HG03159 (cell line): ENCODE data around the gene ABITRAM.
A peak's percentile ranks its signal among the peaks of the same experiment; 100 is the strongest.
"Not testable (repeated sequence)": the region's sequence is repeated elsewhere in the genome, so short reads cannot be mapped to it uniquely, and the experiment has no call there.

ENCODE experiments used
- ATAC-seq: cut with Tn5 transposase; IDR thresholded peaks from one replicate; pipeline ENCODE4 v1.9.1; 2021; ENCODE audit warnings: mild to moderate bottlenecking, moderate library complexity; ENCODE audit not compliant: unreplicated experiment

The ABITRAM gene

GRCh38 chr9:108924466-108924865, 9.7 kb upstream of the ABITRAM start:
- ATAC-seq = no peak

DNA sequence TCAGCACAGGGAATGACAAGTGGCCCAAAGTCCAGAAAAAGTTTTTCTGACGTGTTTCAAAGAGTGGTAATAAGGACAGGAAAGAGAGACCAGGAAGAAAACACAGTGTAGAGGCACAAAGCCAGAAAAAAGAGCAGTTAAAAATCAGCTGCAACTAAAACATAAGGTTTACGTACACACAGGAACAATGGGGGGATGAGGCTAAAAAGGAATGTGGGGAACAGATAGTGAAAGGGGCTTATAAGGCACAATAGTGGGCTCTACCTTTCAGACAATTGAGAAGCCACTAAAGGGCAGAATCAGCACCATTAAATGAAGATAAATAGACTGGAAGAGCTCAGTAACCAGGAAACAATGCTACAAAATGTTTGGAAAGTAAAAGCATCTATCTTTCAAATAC, 5.8 kb upstream of the ABITRAM start:
- no peak for ATAC-seq

DNA sequence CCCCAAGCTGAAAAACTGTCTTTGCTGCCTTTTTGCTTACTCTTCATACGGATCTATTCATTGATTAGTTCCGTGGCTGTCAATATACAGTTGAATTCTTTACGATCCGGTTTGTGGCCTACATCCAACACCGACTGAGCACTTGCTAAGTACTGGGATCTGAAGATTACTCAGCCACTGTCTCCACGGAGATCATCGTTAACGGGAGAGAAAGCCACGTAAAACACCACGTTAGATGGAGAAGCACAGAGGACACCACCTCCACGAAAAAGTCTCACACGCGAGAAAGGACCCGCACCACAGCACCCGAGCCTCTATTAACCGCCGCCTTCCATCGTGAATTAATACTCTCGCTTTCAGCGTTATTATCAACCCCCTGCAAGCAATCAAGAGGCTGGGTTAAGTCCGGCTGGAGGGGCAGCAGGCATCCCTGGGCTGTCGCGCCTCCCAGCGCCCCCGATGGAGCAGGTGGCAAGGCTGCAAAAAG, 926 bp upstream of the ABITRAM start:
- peak; percentile 28 for ATAC-seq

DNA sequence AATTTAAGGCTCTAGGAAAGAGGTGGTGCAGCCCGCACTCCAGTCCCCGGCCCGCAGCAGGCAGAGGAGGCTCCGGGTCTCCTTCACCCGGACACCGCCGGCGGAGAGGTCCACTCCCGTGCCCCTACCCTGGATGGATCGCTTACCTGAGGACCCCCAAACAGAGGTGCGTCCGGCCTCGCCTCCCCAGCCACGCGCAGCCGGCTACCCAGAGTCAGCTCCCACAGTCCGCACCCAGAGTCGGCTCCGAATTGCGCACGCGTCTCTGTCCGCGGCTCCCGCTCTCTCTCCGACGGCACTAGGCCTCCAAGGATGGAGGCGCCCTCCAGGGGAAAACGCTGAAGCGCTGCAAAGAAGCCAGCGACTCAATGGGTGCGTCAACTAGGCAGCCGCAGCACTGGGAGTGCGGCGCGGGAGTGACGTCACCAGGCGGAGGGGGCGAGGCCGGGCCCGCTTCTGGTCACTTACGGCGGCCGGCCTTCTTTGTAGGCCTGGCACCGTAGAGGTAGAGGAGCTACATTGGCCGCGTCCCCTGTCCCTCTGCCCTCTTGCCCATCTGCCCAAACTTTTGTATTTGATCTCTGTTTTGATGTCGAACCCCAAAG, 380 bp upstream of the ABITRAM start, which contains the start of gene ELP1:
TSS of gene ELP1 (minus strand) at position 407 of the 605 bp plus-strand sequence. CDS start 2,978 bp downstream, outside the sequence.
- peak; percentile 91 for ATAC-seq

- no peak for ATAC-seq
Measured at GRCh38 chr9:108937561-108938305, 3.5 kb downstream of the ABITRAM start.

DNA sequence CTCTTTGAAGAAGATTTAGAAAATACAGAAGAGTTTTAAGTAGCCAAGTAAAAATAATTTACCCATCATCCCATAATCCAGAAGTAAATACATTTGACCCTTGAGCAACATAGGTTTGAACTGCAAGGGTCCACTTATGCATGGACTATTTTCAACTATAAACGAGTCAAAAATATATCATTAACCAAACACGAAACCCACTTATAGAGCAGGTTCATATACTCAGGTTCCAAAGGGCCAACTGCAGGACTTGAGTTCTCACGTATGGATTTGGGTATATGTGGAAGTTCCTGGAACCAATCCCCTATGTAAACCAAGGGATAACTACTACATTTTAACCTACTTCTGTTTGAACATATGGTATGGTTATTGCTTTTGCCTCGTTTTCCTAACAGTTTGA, 5.8 kb downstream of the ABITRAM start:
- no peak for ATAC-seq

DNA sequence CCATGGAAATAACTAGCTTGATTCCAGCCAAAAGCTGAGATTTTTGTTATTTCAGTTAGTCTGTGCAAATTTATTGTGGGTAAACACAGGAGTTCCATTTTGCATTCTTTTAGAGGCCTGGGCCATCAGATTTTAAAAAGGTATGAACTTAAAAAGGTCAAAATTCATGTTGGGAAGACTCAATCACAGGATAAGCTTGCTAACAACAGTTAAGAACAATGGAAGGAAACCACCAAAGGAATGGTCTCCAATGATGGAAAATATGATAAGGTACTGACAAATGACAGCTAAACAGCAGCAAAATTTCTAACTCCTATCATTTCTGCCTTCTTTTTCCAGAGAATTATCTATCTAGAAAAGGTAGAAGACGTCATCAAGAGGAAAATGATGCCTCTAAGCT, 16.0 kb downstream of the ABITRAM start:
- ATAC-seq = no peak

- ATAC-seq = no peak
Measured at GRCh38 chr9:108951578-108951977, 17.4 kb downstream of the ABITRAM start.

DNA sequence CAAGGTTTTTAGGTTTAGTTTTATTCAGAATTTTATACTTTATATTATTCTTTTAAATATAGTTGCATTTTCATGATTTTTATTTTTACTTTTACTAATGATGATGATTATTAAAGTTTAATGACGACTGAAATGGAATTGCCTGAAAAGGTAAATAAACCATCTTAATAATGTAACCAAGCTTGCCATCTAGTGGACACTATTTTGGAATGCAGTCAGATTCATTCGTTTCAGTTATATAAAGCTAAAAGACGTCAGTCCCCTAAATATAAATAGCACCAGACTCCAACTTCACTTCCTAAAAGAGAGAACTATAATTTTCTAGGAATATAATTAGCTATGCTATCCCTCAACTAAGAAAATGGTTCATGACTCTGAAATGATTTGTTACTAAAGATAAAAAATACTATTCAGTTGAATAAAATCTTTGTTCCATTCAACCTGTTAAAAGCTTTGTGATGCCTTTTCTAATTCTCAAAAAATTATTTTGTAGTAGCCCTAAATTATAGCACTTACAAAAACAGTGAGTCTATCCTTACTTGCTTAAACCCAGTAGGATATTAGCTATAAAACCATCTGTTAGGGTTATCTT, 19.9 kb downstream of the ABITRAM start:
- ATAC-seq = no peak

- ATAC-seq = no peak
Measured at GRCh38 chr9:108956022-108956630, 21.9 kb downstream of the ABITRAM start.

DNA sequence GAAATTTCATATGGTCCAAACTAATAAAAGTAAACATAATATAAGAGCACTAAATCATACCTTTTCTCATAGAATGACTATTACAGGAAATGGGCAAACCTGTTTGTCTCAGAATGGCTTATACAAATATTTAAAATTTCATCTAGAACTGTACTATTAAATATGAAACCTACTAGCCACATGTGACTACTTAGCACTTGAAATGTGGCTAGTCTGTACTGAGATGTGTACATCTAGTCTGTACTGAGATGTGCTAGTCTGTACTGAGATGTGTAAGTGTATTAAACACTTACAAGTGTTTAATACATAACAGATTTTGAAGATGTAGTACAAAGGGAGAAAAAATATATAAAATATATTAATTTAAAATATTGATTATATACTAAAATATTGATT, 22.4 kb downstream of the ABITRAM start:
- no peak for ATAC-seq

DNA sequence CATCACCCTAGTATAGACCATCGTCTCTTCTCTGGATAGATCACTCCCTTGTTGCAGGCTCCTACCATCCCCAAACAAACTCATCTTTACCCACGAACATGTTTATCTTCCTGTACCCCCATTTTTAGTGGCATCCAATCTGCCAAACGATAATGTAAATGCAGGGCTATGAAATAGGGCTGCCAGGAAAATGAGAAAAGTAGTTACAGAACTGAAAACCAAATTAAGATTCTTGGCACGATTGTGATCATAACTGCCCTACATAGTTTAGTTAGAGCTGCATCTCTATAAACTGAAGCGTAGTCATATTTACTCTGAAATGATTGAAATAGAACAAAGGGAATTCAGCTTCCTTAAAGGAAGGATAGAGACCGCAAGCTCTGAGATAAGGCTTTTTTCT, 26.1 kb downstream of the ABITRAM start:
- no peak for ATAC-seq

- no peak for ATAC-seq
Measured at GRCh38 chr9:108961151-108961550, 27.0 kb downstream of the ABITRAM start.

GRCh38 chr9:108963459-108964143, 29.4 kb downstream of the ABITRAM start:
- no peak for ATAC-seq

DNA sequence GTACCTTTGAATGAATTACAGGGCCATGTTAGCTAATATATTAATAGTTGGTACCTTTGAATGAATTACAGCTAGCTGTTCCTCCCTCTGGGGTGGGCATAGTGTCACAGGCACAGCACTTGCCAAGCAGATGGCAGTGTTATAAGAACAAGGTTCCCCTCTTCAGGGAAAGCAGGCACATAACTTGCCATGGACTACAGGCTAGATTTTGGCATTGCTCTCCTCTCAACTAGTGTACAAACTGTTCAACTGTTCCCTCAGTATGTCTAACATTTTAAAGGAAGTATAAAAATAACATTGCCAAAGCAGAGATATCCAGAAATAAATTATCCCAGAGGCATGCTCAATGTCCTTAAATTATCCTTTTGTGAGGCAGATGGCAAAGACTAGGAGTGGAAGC, 33.7 kb downstream of the ABITRAM start:
- no peak for ATAC-seq

DNA sequence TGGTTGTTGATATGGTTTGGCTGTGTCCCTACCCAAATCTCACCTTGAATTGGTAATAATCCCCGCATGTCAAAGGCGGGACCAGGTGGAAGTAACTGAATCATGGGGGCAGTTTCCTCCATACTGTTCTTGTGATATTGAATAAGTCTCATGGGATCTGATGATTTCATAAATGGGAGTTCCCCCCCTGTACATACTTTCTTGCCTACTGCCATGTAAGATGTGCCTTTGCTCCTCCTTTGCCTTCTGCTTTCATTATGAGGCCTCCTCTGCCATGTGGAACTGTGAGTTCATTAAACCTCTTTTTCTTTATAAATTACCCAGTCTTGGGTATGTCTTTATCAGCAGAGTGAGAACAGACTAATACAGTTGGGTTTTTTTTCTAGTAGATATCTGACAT, 37.2 kb downstream of the ABITRAM start:
- ATAC-seq = not testable (repeated sequence)

DNA sequence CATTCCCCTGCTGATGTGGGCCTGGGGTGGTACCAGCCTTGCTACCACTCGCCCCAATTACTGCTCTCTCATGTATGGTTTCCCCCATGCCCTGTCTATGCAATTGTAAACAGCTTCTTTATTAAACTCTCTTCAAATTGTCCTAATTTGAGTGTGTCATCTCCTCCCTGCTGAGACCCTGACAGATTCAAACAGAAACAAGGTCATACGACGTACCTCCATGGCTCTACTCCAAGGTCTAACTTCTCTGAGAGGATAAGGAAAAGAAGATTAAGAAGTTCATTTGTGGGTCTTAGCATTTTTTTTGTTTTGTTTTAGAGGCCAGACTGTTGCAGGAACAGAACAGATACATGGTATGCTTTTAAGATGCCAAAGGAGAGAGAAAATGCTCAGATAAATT, 38.0 kb downstream of the ABITRAM start:
- ATAC-seq = no peak

GRCh38 chr9:108972626-108973209, 38.5 kb downstream of the ABITRAM start:
- no peak for ATAC-seq

GRCh38 chr9:108973895-108974294, 39.7 kb downstream of the ABITRAM start:
- no peak for ATAC-seq

DNA sequence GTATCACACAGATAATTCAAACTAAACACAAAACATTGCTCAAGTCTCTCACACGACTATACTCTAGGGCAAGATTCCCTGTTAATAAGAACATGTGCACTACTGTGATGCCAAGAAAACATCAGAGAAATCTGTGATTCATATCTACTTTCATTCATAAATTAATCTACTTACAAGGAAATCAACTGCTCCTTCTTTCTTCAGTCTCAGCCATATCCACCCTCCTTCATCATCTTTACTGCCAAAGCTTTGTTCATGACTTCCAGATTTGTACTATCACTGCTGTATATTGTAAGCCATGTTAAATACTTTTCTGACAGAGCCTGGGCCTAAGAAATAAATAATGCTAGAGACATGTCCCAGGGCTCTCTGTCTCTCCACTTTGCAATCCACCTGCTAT, 44.0 kb downstream of the ABITRAM start:
- ATAC-seq = no peak

GRCh38 chr9:108980893-108981292, 46.7 kb downstream of the ABITRAM start:
- ATAC-seq = no peak
